ENCODE data around the gene ACTN3.

DNA sequence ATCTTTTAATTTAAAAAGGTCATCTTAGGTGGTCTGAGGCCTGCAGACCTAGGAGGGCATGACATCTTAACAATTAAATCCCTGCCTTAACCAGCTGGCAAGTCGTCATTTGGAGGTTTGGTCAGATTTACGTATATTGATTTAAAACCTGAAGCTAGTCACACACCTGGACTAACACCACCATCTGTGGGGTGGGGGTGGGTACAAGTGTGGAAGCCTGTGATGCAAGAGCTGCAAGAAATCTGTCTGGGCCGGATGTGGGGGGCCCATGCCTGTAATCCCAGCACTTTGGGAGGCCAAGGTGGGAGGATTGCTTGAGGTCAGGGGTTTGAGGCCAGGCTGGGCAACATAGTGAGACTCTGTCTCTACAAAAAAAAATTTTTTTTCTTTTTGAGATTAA, 34.6 kb downstream of the ACTN3 start:
- TF ChIP-seq, protein P1, sequence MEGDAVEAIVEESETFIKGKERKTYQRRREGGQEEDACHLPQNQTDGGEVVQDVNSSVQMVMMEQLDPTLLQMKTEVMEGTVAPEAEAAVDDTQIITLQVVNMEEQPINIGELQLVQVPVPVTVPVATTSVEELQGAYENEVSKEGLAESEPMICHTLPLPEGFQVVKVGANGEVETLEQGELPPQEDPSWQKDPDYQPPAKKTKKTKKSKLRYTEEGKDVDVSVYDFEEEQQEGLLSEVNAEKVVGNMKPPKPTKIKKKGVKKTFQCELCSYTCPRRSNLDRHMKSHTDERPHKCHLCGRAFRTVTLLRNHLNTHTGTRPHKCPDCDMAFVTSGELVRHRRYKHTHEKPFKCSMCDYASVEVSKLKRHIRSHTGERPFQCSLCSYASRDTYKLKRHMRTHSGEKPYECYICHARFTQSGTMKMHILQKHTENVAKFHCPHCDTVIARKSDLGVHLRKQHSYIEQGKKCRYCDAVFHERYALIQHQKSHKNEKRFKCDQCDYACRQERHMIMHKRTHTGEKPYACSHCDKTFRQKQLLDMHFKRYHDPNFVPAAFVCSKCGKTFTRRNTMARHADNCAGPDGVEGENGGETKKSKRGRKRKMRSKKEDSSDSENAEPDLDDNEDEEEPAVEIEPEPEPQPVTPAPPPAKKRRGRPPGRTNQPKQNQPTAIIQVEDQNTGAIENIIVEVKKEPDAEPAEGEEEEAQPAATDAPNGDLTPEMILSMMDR (conservative IDR thresholded peaks at IDR 0.05; ENCODE audit: low read depth in 2 of 2), result no peak
- no peak for TF ChIP-seq EZH2 (IDR thresholded peaks at IDR 0.05; ENCODE audit: low read depth, unreplicated experiment)
- TF ChIP-seq, protein P2, sequence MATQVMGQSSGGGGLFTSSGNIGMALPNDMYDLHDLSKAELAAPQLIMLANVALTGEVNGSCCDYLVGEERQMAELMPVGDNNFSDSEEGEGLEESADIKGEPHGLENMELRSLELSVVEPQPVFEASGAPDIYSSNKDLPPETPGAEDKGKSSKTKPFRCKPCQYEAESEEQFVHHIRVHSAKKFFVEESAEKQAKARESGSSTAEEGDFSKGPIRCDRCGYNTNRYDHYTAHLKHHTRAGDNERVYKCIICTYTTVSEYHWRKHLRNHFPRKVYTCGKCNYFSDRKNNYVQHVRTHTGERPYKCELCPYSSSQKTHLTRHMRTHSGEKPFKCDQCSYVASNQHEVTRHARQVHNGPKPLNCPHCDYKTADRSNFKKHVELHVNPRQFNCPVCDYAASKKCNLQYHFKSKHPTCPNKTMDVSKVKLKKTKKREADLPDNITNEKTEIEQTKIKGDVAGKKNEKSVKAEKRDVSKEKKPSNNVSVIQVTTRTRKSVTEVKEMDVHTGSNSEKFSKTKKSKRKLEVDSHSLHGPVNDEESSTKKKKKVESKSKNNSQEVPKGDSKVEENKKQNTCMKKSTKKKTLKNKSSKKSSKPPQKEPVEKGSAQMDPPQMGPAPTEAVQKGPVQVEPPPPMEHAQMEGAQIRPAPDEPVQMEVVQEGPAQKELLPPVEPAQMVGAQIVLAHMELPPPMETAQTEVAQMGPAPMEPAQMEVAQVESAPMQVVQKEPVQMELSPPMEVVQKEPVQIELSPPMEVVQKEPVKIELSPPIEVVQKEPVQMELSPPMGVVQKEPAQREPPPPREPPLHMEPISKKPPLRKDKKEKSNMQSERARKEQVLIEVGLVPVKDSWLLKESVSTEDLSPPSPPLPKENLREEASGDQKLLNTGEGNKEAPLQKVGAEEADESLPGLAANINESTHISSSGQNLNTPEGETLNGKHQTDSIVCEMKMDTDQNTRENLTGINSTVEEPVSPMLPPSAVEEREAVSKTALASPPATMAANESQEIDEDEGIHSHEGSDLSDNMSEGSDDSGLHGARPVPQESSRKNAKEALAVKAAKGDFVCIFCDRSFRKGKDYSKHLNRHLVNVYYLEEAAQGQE (IDR thresholded peaks at IDR 0.05; ENCODE audit: unreplicated experiment), result no peak
- no peak for TF ChIP-seq EZH2phosphoT487 (IDR thresholded peaks at IDR 0.05; ENCODE audit: unreplicated experiment)
- TF ChIP-seq, protein P3, sequence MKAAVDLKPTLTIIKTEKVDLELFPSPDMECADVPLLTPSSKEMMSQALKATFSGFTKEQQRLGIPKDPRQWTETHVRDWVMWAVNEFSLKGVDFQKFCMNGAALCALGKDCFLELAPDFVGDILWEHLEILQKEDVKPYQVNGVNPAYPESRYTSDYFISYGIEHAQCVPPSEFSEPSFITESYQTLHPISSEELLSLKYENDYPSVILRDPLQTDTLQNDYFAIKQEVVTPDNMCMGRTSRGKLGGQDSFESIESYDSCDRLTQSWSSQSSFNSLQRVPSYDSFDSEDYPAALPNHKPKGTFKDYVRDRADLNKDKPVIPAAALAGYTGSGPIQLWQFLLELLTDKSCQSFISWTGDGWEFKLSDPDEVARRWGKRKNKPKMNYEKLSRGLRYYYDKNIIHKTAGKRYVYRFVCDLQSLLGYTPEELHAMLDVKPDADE (IDR thresholded peaks at IDR 0.05), result no peak
- no peak for TF ChIP-seq CREB1 (CRISPR knock-in tag; IDR thresholded peaks at IDR 0.05; ENCODE audit: low read depth)
- TF ChIP-seq POLR2AphosphoS5 (IDR thresholded peaks at IDR 0.05; ENCODE audit: low read depth), result no peak
- no peak for TF ChIP-seq JUNB (IDR thresholded peaks at IDR 0.05; ENCODE audit: unreplicated experiment)
- TF ChIP-seq NANOG (IDR thresholded peaks at IDR 0.05; ENCODE audit: borderline replicate concordance), result no peak
- TF ChIP-seq STAT1 (IDR thresholded peaks at IDR 0.05; ENCODE audit: unreplicated experiment), result no peak
- TF ChIP-seq ZNF114 (CRISPR knock-in tag; IDR thresholded peaks at IDR 0.05), result no peak
- TF ChIP-seq ZNF331 (CRISPR knock-in tag; IDR thresholded peaks at IDR 0.05; ENCODE audit: low read depth), result no peak

All from GM23338 (cell line).